ENCODE results near the gene SLC39A11. TPM values are rescaled to one million over a fixed set of nuclear protein-coding genes. Genes with fewer than 3 reads are reported as not detected.

SLC39A11 gene
- total RNA-seq, 1 experiment from 2014 or later = 18.9 TPM

DNA sequence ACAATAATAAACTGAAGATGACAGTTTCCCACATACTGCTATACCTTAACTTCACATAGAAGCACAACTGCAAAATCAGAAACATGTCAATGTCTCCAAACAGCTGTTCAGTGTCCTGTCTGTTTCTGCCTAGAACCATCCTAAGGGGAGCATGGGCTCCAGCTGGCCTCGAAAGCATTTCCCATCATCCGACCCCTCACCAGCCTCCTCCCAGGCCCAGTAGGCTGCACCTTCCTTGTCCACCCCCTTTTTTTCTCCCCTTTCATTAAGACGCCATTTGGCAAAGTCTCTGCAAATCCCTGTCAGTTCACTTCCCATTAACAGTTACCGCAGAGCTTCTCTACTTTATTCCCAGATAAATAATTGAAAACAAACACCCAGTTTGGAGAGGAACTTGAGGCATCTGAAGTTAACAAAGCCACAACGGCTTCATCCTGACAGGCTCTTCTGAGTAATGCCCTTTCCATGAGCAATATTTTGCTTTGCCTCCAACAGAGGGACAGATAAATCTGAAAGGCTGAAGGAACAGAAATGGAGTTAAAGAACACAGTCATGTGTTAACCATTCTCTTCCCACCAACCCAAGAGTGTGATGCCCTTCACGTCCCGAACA is 65.3 kb downstream of the SLC39A11 start:
- Mint-ChIP-seq H3K27ac (no peak overlapping the region), H3K4me1 (peaks cover 3% of the 10 kb centered on the region; the same call in 1 of the 2 replicates), H3K9me3 (no peaks in the 10 kb centered on the region), H3K4me3 (no peak overlapping the region), H3K36me3 (0 out of 2 replicates have a peak, but pooled peaks cover 3% of the 10 kb centered on the region), H3K27me3 (ENCODE audit: low read depth) (no peaks in the 10 kb centered on the region)
- no peak for DNase-seq (ENCODE audit: low spot score)
- TF ChIP-seq, protein P1, sequence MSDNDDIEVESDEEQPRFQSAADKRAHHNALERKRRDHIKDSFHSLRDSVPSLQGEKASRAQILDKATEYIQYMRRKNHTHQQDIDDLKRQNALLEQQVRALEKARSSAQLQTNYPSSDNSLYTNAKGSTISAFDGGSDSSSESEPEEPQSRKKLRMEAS (CRISPR knock-in tag; IDR thresholded peaks at IDR 0.05) = no peak
- TF ChIP-seq MXD4 (CRISPR knock-in tag; IDR thresholded peaks at IDR 0.05; ENCODE audit: borderline replicate concordance) (no peak), GTF2I (CRISPR knock-in tag; conservative IDR thresholded peaks at IDR 0.05) (no peak), NFE2L1 (CRISPR knock-in tag; IDR thresholded peaks at IDR 0.05) (no peak), NR2C2 (CRISPR knock-in tag; IDR thresholded peaks at IDR 0.05) (no peak), EMX1 (CRISPR knock-in tag; IDR thresholded peaks at IDR 0.05) (no peak), GRHL2 (CRISPR knock-in tag; IDR thresholded peaks at IDR 0.05; ENCODE audit: insufficient replicate concordance, severe bottlenecking) (no peak), NR3C1 (CRISPR knock-in tag; conservative IDR thresholded peaks at IDR 0.05; ENCODE audit: low read depth) (no peak), SMAD3 (CRISPR knock-in tag; IDR thresholded peaks at IDR 0.05; ENCODE audit: borderline replicate concordance) (no peak), ZNF232 (CRISPR knock-in tag; IDR thresholded peaks at IDR 0.05) (no peak), ZBTB21 (CRISPR knock-in tag; IDR thresholded peaks at IDR 0.05; ENCODE audit: borderline replicate concordance) (no peak), CBFB (CRISPR knock-in tag; IDR thresholded peaks at IDR 0.05; ENCODE audit: low read depth) (no peak), RELA (CRISPR knock-in tag; IDR thresholded peaks at IDR 0.05; ENCODE audit: borderline replicate concordance) (no peak), KAT7 (CRISPR knock-in tag; IDR thresholded peaks at IDR 0.05; ENCODE audit: borderline replicate concordance) (no peak), ZNF219 (CRISPR knock-in tag; IDR thresholded peaks at IDR 0.05; ENCODE audit: borderline replicate concordance) (no peak)
- TF ChIP-seq, protein P2, sequence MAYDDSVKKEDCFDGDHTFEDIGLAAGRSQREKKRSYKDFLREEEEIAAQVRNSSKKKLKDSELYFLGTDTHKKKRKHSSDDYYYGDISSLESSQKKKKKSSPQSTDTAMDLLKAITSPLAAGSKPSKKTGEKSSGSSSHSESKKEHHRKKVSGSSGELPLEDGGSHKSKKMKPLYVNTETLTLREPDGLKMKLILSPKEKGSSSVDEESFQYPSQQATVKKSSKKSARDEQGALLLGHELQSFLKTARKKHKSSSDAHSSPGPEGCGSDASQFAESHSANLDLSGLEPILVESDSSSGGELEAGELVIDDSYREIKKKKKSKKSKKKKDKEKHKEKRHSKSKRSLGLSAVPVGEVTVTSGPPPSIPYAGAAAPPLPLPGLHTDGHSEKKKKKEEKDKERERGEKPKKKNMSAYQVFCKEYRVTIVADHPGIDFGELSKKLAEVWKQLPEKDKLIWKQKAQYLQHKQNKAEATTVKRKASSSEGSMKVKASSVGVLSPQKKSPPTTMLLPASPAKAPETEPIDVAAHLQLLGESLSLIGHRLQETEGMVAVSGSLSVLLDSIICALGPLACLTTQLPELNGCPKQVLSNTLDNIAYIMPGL (CRISPR knock-in tag; IDR thresholded peaks at IDR 0.05) = no peak
- TF ChIP-seq, protein P3, sequence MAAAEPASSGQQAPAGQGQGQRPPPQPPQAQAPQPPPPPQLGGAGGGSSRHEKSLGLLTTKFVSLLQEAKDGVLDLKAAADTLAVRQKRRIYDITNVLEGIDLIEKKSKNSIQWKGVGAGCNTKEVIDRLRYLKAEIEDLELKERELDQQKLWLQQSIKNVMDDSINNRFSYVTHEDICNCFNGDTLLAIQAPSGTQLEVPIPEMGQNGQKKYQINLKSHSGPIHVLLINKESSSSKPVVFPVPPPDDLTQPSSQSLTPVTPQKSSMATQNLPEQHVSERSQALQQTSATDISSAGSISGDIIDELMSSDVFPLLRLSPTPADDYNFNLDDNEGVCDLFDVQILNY (CRISPR knock-in tag; IDR thresholded peaks at IDR 0.05) = no peak
- TF ChIP-seq, protein P4, sequence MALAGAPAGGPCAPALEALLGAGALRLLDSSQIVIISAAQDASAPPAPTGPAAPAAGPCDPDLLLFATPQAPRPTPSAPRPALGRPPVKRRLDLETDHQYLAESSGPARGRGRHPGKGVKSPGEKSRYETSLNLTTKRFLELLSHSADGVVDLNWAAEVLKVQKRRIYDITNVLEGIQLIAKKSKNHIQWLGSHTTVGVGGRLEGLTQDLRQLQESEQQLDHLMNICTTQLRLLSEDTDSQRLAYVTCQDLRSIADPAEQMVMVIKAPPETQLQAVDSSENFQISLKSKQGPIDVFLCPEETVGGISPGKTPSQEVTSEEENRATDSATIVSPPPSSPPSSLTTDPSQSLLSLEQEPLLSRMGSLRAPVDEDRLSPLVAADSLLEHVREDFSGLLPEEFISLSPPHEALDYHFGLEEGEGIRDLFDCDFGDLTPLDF (CRISPR knock-in tag; IDR thresholded peaks at IDR 0.05) = no peak
- TF ChIP-seq, protein P5, sequence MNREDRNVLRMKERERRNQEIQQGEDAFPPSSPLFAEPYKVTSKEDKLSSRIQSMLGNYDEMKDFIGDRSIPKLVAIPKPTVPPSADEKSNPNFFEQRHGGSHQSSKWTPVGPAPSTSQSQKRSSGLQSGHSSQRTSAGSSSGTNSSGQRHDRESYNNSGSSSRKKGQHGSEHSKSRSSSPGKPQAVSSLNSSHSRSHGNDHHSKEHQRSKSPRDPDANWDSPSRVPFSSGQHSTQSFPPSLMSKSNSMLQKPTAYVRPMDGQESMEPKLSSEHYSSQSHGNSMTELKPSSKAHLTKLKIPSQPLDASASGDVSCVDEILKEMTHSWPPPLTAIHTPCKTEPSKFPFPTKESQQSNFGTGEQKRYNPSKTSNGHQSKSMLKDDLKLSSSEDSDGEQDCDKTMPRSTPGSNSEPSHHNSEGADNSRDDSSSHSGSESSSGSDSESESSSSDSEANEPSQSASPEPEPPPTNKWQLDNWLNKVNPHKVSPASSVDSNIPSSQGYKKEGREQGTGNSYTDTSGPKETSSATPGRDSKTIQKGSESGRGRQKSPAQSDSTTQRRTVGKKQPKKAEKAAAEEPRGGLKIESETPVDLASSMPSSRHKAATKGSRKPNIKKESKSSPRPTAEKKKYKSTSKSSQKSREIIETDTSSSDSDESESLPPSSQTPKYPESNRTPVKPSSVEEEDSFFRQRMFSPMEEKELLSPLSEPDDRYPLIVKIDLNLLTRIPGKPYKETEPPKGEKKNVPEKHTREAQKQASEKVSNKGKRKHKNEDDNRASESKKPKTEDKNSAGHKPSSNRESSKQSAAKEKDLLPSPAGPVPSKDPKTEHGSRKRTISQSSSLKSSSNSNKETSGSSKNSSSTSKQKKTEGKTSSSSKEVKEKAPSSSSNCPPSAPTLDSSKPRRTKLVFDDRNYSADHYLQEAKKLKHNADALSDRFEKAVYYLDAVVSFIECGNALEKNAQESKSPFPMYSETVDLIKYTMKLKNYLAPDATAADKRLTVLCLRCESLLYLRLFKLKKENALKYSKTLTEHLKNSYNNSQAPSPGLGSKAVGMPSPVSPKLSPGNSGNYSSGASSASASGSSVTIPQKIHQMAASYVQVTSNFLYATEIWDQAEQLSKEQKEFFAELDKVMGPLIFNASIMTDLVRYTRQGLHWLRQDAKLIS (CRISPR knock-in tag; IDR thresholded peaks at IDR 0.05; ENCODE audit: borderline replicate concordance) = no peak
- ChIA-PET CTCF (interaction anchor here (1.3 kb wide), 1 partner anchor 41 kb away, joined by 4 read pairs; no protein-coding TSS in a partner anchor), POLR2A (no interaction called here)
- ATAC-seq = no peak
